ENCODE data around the gene C19orf67. TPM values are rescaled to one million over a fixed set of nuclear protein-coding genes. Genes with fewer than 3 reads are reported as not detected.

Gene C19orf67
- not detected for total RNA-seq

GRCh38 chr19:14085309-14085995 lies at the start of gene C19orf67:
Gene C19orf67, minus strand, starts transcription at chr19:14085783. Its CDS starts 156 bp downstream, at chr19:14085627.

GRCh38 chr19:14117668-14118164 lies 32.1 kb upstream of the C19orf67 start, which contains the start of gene PRKACA:
Gene PRKACA, minus strand, starts transcription at chr19:14117762. Its CDS starts 215 bp downstream, at chr19:14117547.

GRCh38 chr19:14090509-14091080 lies 5.0 kb upstream of the C19orf67 start, which contains the start of gene SAMD1:
Gene SAMD1, minus strand, starts transcription at chr19:14090751.

GRCh38 chr19:14072535-14073260 lies 12.9 kb downstream of the C19orf67 start, which contains the start of gene MISP3:
Gene MISP3, plus strand, starts transcription at chr19:14072786. Its CDS starts 524 bp downstream, at chr19:14073310.

GRCh38 chr19:14061751-14062557 lies 23.6 kb downstream of the C19orf67 start, which contains the start of gene PALM3:
Gene PALM3, minus strand, starts transcription at chr19:14062076. Its CDS starts 96 bp downstream, at chr19:14061980.

GRCh38 chr19:14031719-14032480 lies 53.7 kb downstream of the C19orf67 start, which contains the start of gene IL27RA:
Gene IL27RA, plus strand, starts transcription at chr19:14031762. Its CDS starts 111 bp downstream, at chr19:14031873.

Other genes starting within 250 kb of the C19orf67 start
- gene NANOS3, start 208.6 kb downstream of the C19orf67 start, total RNA-seq = not detected
- gene BRME1, start 179.7 kb downstream of the C19orf67 start, total RNA-seq = 1 to 10 TPM in 1 of 2 donors, under 1 TPM in 1; 1.00 to 1.4 TPM
- gene CC2D1A, start 179.6 kb downstream of the C19orf67 start, total RNA-seq = 10 to 100 TPM; 14.3 to 19.3 TPM
- gene PODNL1, start 147.4 kb downstream of the C19orf67 start, total RNA-seq = under 1 TPM; under 0.01 to 0.33 TPM
- gene DCAF15, start 133.3 kb downstream of the C19orf67 start, total RNA-seq = 10 to 100 TPM; 12.4 to 16.3 TPM
- 1 to 10 TPM; 2.4 to 3.0 TPM for gene RFX1, start 79.5 kb downstream of the C19orf67 start, total RNA-seq
- not detected for gene RLN3, start 57.6 kb downstream of the C19orf67 start, total RNA-seq
- 1 to 10 TPM; 4.7 to 4.8 TPM for gene IL27RA, start 54.0 kb downstream of the C19orf67 start, total RNA-seq
- gene PALM3, start 23.7 kb downstream of the C19orf67 start, total RNA-seq = under 1 TPM; under 0.01 to 0.33 TPM
- gene MISP3, start 13.0 kb downstream of the C19orf67 start, total RNA-seq = under 1 TPM in 1 of 2 donors, not detected in 1; 0.69 TPM
- 10 to 100 TPM in 1 of 2 donors, 1 to 10 TPM in 1; 7.6 to 16.3 TPM for gene SAMD1, start 5.0 kb upstream of the C19orf67 start, total RNA-seq
- 10 to 100 TPM; 41.6 to 54.0 TPM for gene PRKACA, start 32.0 kb upstream of the C19orf67 start, total RNA-seq
- 10 to 100 TPM; 12.4 to 33.0 TPM for gene ASF1B, start 50.8 kb upstream of the C19orf67 start, total RNA-seq
- 1 to 10 TPM; 2.7 to 5.2 TPM for gene ADGRL1, start 120.4 kb upstream of the C19orf67 start, total RNA-seq

Measured in melanocyte of skin (primary cell).